NCI-H446 treated with DMSO at 0.1 percent for 48 hours (cell line): ENCODE measurements around the gene ACP7.

Experiments
- DNase-seq: peaks from one replicate; lab custom pipeline; 2025; lab: John Stamatoyannopoulos, UW

ACP7 gene

GRCh38 chr19:39148939-39149529 lies 64.9 kb downstream of the ACP7 start:
- no peak for DNase-seq

GRCh38 chr19:39150235-39150634 lies 66.1 kb downstream of the ACP7 start:
- no peak for DNase-seq

GRCh38 chr19:39150807-39151600 lies 66.8 kb downstream of the ACP7 start:
- DNase-seq: no peak

- DNase-seq: no peak
Measured at GRCh38 chr19:39152066-39152465, 67.9 kb downstream of the ACP7 start.

GRCh38 chr19:39154100-39154628 lies 70.0 kb downstream of the ACP7 start:
- no peak for DNase-seq

- DNase-seq: no peak
Measured at GRCh38 chr19:39154629-39155100, 70.5 kb downstream of the ACP7 start.

GRCh38 chr19:39155114-39155700 lies 71.0 kb downstream of the ACP7 start:
- DNase-seq: no peak

GRCh38 chr19:39155741-39156140 lies 71.6 kb downstream of the ACP7 start:
- DNase-seq: no peak

- DNase-seq: no peak
Measured at GRCh38 chr19:39156326-39157230, 72.4 kb downstream of the ACP7 start.

- DNase-seq: no peak
Measured at GRCh38 chr19:39157275-39157996, 73.3 kb downstream of the ACP7 start.

- no peak for DNase-seq
Measured at GRCh38 chr19:39157997-39158389, 73.8 kb downstream of the ACP7 start.

- DNase-seq: no peak
Measured at GRCh38 chr19:39158646-39159260, 74.6 kb downstream of the ACP7 start.

- DNase-seq: no peak
Measured at GRCh38 chr19:39160523-39160861, 76.3 kb downstream of the ACP7 start.
